HG03342 (cell line): Measurements from ENCODE around the gene CNTNAP2.

Experiments
- ATAC-seq: cut with Tn5 transposase; IDR thresholded peaks from one replicate; pipeline ENCODE4 v1.9.1; 2021; ENCODE audit warnings: mild to moderate bottlenecking, moderate library complexity; ENCODE audit not compliant: unreplicated experiment

The CNTNAP2 gene

DNA sequence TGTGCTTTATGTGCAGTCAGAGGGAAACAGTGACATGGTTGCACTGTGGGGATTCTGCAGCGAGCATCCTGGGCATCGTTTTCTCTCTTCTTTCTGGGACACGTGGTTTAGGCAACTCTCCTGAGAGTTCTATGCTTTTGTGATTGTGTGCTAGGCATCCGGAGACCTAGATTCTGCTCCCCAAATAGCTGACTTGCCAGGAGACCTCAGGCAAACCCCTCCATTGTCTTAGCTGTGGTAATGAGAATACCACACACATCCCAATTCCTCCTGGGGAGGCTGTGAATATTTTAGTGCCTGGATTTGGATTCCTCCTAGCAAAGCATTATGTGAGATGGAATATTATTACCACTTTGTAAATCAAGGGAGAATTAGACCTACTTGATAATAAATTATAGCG lies 1862.0 kb downstream of the CNTNAP2 start:
- ATAC-seq = no peak

DNA sequence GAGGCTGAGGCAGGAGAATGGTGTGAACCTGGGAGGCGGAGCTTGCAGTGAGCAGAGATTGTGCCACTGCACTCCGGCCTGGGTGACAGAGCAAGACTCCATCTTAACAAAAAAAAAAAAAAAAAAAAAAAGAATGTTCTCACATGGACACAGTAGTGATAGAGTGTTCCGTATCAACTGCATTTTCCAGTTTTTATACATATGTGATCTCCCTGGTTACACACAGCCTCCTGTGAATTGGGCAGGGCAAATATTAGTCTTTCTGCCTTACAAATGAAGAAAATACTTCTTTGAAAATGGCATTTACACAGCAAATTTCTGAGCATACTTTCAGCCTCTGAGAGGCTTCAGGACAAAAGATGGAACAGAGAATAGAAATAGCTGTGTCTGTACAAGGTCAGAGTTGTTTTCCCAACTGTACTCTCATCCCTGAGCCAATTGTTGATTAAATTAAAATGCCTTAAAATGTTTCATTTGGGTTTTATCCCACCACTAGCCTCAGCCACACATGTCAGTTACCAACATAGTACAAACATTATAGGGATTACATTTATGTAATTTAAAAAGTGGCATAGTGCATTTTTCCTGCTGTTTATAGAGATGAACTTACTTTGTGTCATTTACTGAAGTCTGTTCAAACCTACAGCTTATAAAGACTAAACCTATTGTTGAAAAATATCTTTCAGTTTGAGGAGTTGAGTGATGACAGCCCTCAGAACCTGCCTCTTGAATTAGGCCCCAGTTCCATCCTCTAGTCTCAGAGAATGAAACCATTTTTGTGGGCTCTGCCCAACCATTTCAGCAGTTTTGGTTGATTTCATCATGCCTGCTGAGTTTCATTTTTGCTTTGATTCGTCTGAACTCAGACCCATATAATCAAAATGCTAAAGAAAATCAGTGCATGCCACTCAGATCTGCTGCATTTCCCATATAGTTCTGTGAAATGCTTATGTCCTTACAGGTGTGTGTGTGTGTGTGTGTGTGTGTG lies 1864.5 kb downstream of the CNTNAP2 start:
- peak; percentile 78 for ATAC-seq

DNA sequence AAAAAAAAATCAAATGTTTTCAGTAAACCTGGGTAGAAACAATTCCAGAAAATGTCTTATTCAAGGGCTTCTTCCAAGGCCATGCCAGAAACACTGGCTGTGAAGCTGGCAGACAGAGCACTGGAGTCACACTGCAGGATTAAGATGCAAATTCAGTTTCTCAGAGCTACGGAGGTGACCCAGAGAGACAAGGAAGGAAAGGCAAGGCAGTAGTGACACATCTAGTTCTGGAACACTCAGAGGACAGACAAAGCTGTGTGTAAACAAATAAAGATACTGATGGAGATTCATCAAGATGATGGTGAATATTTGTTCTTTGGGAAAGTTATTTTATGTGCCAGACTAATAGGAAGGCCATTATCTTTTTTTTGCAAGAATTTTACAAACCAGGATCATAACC lies 1865.7 kb downstream of the CNTNAP2 start:
- no peak for ATAC-seq

DNA sequence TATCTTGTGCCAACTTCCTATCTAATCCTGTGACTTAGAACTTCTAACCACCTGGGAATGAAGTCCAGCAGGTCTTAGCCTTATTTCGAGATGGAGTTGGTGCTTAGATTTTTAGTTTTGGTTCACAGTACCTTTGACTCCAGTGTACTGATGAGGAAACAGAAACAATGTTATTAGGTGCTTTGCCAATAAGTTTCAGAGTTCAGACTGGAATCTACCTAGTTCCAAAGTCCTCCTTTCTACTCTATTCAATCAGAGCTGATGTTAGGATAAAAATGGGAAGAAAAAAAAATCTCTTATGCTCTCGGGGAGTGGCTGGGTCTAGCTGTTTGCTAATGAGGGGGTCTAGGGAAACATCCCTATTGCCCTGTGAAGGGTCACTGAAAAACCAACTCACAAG lies 1867.7 kb downstream of the CNTNAP2 start:
- no peak for ATAC-seq

DNA sequence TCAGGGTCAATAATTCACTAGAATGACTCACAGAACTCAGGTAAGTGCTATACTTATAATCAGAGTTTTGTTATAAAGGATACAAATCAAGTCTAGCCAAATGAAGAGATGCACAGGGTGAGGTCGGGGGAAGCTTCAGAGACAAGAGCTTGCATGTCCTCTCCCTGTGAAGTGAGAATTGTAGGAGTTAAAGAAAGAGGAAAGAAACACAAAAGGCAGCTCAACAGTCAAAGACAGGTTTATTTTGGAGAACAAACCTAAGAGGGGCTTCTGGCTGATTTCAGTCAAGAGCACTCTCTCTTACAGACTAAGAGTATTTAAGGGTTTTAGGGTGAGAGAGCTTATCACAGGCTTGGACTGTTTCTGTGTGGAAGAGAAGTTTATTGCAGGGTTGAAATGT lies 1873.5 kb downstream of the CNTNAP2 start:
- no peak for ATAC-seq

DNA sequence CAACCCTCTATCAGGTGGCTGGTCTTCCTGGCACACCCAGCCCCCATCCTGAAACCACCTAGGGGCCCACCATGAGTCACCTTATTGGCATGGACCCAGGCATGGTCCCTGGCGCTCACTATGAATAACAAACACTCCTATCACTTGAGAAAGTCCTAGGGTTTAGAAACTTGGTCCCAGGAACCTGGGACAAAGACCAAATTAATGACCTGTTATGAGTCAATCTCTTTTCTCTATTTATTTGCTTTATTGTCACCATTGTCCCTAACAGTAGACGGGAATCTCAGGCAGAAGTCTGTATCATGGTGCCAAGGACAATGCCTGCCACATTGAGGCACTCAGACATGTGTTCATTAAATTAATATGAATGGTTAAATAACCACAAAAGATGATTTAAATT lies 1874.3 kb downstream of the CNTNAP2 start:
- ATAC-seq = no peak

DNA sequence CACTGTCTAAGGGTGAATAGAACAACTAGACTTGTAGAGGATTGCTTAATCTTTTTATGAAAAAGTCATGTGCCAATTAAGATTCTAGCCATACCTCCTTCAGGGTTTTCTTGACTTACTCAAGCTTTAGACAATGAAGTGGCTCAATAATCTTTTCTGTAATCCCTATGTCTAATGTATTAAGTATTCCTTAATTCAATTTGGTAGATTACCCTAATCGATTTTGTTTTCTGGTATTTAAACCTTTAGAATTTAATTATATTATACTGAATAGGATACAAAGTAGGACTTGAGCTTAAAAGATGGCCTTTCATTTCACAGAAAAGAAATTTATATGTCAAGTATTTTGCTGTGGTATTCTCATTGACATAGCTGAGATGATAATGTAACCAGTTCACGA lies 1876.1 kb downstream of the CNTNAP2 start:
- ATAC-seq = no peak

DNA sequence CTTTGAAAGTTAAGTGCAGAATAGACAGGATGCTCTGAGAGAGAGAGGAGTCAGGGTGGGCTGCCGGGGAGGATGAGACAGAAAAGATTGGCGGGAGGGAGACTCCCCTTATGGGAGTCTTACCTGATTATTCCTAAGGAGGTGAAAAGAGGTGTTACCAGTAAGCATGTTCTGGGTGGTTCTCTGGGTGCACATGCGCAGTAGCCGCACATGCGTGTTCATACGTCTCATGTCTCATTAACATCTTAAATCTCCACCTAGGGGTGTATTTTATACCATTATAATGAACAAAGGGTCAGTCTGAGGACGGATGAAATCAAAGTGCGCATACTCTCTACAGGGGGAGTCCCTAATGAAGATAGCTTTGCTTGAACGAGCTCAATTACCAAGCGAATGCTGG lies 1881.0 kb downstream of the CNTNAP2 start:
- ATAC-seq = no peak

GRCh38 chr7:147999962-148000361 lies 1883.4 kb downstream of the CNTNAP2 start:
- no peak for ATAC-seq

GRCh38 chr7:148011753-148012152 lies 1895.2 kb downstream of the CNTNAP2 start:
- ATAC-seq = no peak

- no peak for ATAC-seq
These were observed 1897.4 kb downstream of the CNTNAP2 start for GRCh38 chr7:148014001-148014400.

DNA sequence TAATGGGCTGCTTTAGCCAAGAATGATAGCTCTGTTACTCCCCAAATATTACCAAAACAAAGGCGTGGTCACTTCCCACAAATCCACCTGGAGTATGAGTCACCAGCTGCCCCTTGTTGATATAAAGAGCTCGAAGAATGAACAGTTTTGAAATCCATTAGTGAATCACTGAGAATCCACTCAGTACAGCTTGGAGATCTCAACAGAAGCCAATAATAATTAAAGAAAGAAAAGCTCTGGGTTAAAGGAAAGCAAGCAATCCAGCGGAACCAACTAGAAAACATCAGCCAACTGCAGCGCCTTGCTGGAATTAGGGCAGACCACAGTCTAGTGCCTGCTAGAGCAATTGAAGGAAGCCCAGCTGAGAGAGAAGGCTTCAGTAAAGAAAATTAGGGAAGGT lies 1897.9 kb downstream of the CNTNAP2 start:
- no peak for ATAC-seq

- ATAC-seq = no peak
These were observed 1900.5 kb downstream of the CNTNAP2 start for GRCh38 chr7:148017126-148017525.

GRCh38 chr7:148020679-148021078 lies 1904.1 kb downstream of the CNTNAP2 start:
- no peak for ATAC-seq

- no peak for ATAC-seq
These were observed 1905.0 kb downstream of the CNTNAP2 start for GRCh38 chr7:148021507-148022045.

GRCh38 chr7:148022832-148023231 lies 1906.2 kb downstream of the CNTNAP2 start:
- ATAC-seq = no peak

DNA sequence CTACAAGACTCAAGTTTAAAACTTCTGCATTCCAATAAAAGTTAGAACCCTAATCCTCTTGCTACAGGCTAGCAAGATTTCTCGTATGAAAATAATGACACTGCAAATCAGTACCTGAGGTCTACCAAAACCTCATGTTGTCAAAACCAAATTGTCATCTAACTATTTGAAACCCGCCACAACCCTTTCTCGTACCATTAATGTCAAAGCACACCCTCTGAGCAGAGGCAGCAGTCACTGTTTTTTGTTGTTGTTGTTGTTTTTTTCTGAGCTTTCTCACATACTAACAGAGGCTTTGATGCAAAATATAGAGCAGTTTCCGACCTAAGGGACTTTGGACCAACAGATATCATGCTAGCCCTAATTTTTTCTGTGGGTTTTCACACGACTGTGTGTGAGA lies 1910.1 kb downstream of the CNTNAP2 start:
- no peak for ATAC-seq

- ATAC-seq = no peak
These were observed 1911.6 kb downstream of the CNTNAP2 start for GRCh38 chr7:148028165-148028564.

DNA sequence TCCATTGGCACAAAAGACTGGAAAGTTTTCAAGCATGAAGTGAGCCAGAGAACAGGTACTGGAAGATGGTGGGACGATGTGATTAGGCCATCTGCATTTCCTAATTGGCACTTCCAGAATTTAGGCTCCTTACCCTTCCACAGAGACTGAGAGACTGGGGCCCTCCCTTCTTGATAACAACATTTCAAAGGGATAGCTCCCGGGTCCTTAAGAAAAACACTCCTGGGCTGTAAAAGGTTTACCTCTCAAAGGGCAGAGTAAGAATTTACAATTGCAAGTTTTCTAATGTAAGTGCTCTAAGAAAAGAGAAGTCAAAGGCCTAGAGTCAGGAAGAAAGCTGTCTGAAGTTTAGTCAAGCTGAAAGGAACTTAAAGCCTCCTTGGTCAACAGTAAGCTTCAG lies 1914.4 kb downstream of the CNTNAP2 start:
- no peak for ATAC-seq

- no peak for ATAC-seq
These were observed 1915.2 kb downstream of the CNTNAP2 start for GRCh38 chr7:148031811-148032210.

DNA sequence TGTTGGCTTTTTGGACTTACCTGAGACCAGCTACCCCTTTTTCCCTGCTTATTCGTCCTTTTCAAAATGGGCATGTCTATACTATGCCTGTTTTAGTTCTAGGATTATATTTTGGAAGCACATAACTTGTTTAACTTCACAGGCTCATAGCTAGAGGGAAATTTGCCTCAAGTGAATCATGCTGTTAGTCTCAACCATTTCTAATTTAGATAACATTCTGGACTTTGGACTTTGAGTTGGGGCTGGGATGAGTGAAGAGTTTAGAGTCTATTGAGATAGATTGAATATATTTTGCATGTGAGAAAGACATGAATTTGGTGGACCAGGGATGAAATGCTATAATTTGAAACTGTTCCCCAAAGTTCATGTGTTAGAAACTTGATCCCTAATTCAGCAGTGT lies 1919.3 kb downstream of the CNTNAP2 start:
- no peak for ATAC-seq

DNA sequence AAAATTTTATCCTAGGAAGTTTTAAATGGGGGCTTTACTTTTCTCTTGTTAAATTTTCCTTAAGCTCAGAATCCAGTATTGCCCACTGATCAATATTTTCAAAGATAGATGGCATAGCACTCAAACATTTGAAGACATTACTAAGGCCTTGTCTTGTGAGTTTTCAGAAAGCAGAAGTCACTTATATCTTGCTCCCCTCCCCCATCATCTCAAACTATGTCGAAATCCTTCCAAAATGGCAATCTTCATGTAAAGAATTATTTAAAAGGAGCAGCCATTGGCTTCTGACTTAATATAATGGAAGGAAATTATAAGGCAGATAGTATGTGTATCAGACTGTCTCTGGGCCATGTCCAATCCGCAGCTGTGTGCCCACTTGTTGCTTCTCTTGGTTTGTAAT lies 1920.4 kb downstream of the CNTNAP2 start:
- no peak for ATAC-seq
